HepG2 (cell line): ENCODE data around the gene TMEM253. TPM values are rescaled to one million over a fixed set of nuclear protein-coding genes. Genes with fewer than 3 reads are reported as not detected.

Experiments used
- ATF7 ChIP-seq, 2 experiments: fragments of 450-650 bp in 1 of 2; sonication (generic) in 1 of 2; formaldehyde crosslinking in 1 of 2; IDR thresholded peaks; 2 replicates each; pipeline versions ENCODE4 v1.4.0 to v1.6.1; 2016 to 2020; ENCODE audit warnings: antibody characterized with exemption in 1 of 2, mild to moderate bottlenecking in 1 of 2, missing genetic modification reagents in 1 of 2
- DBP ChIP-seq: sonication (generic); formaldehyde crosslinking; IDR thresholded peaks from 2 replicates; pipeline ENCODE4 v1.4.0; 2020; ENCODE audit warnings: missing genetic modification reagents; ENCODE audit errors: not compliant biosample characterization
- ETV5 ChIP-seq: IDR thresholded peaks from 2 replicates; pipeline ENCODE4 v1.6.1; 2018; ENCODE audit warnings: missing biosample characterization, missing genetic modification reagents, inconsistent platforms, borderline replicate concordance
- HNRNPL ChIP-seq: fragments of 200-400 bp; formaldehyde crosslinking; IDR thresholded peaks from 2 replicates; pipeline ENCODE4 v1.6.1; 2017; ENCODE audit warnings: mild to moderate bottlenecking, low read depth, low read length
- HOXA9 ChIP-seq: sonication (generic); formaldehyde crosslinking; IDR thresholded peaks from 2 replicates; pipeline ENCODE4 v1.8.1; 2022; ENCODE audit warnings: missing genetic modification reagents, mild to moderate bottlenecking, moderate library complexity, borderline replicate concordance
- KDM2A ChIP-seq: sonication (generic); formaldehyde crosslinking; IDR thresholded peaks from 2 replicates; pipeline ENCODE4 v1.4.0; 2020; ENCODE audit warnings: low read depth, missing genetic modification reagents, borderline replicate concordance
- MEF2D ChIP-seq: sonication (generic); formaldehyde crosslinking; IDR thresholded peaks from 2 replicates; pipeline ENCODE4 v1.5.1; 2020; ENCODE audit warnings: mild to moderate bottlenecking, missing genetic modification reagents
- NRL ChIP-seq: sonication (generic); formaldehyde crosslinking; IDR thresholded peaks from 2 replicates; pipeline ENCODE4 v1.5.0; 2020; ENCODE audit warnings: missing genetic modification reagents, mild to moderate bottlenecking, moderate library complexity, borderline replicate concordance
- TFE3 ChIP-seq: IDR thresholded peaks from 2 replicates; pipeline ENCODE4 v1.6.1; 2016
- XBP1 ChIP-seq: sonication (generic); formaldehyde crosslinking; IDR thresholded peaks from 2 replicates; pipeline ENCODE4 v1.5.0; 2020; ENCODE audit warnings: missing genetic modification reagents
- ZNF136 ChIP-seq: sonication (generic); formaldehyde crosslinking; IDR thresholded peaks from 2 replicates; pipeline ENCODE4 v1.8.1; 2022; ENCODE audit warnings: low read depth, mild to moderate bottlenecking, moderate library complexity, missing genetic modification reagents
- ZNF138 ChIP-seq: sonication (generic); formaldehyde crosslinking; IDR thresholded peaks from 2 replicates; pipeline ENCODE4 v1.5.0; 2020; ENCODE audit warnings: mild to moderate bottlenecking, low read depth, missing genetic modification reagents
- ZNF232 ChIP-seq: sonication (generic); formaldehyde crosslinking; IDR thresholded peaks from 2 replicates; pipeline ENCODE4 v1.4.0; 2020; ENCODE audit warnings: missing genetic modification reagents, borderline replicate concordance
- ZNF770 ChIP-seq: sonication (generic); formaldehyde crosslinking; IDR thresholded peaks from 2 replicates; pipeline ENCODE4 v1.5.0; 2020; ENCODE audit warnings: mild to moderate bottlenecking, missing genetic modification reagents
- ZSCAN25 ChIP-seq: sonication (generic); formaldehyde crosslinking; IDR thresholded peaks from 2 replicates; pipeline ENCODE4 v1.8.0; 2022; ENCODE audit warnings: mild to moderate bottlenecking, missing genetic modification reagents
- ZSCAN30 ChIP-seq: sonication (generic); formaldehyde crosslinking; IDR thresholded peaks from 2 replicates; pipeline ENCODE4 v1.5.0; 2020; ENCODE audit warnings: mild to moderate bottlenecking, missing genetic modification reagents
- ZSCAN5A ChIP-seq: sonication (generic); formaldehyde crosslinking; IDR thresholded peaks from 2 replicates; pipeline ENCODE4 v1.8.0; 2022; ENCODE audit warnings: mild to moderate bottlenecking, missing genetic modification reagents, borderline replicate concordance
- polyA plus RNA-seq, 8 experiments: library from polyadenylated mRNA; depleted of rRNA in 3 of 8; stranded (reverse) in 7 of 8; unstranded in 1 of 8; fragments of >200 nt; fragmentation: Illumina TruSeq in 4 of 8; extraction: Trizol in 4 of 8; gene quantifications; 2 replicates each; pipeline versions ENCODE4 v1.2.1 to v1.2.3, GENCODE V29; 2011 to 2016; ENCODE audit warnings: low read depth in 4 of 8, missing spikeins in 1 of 8, mixed read lengths in 1 of 8; ENCODE audit not compliant: insufficient read depth in 1 of 8
- total RNA-seq, 5 experiments: library from RNA; depleted of rRNA; stranded (reverse); fragments of >200 nt; fragmentation: Illumina TruSeq; extraction: Trizol; gene quantifications; 2 replicates each; pipeline ENCODE4 v1.2.3, GENCODE V29; 2016; ENCODE audit warnings: low read depth in 1 of 5
- TF ChIP-seq, protein P1 (sequence below): IDR thresholded peaks from 2 replicates; pipeline ENCODE4 v1.6.1; 2016; ENCODE audit warnings: control low read depth

The TMEM253 gene
- total and polyA plus RNA-seq, 2 of the 13 experiments (the other 11 are each of a cell fraction or from before 2014, with no cell fraction given), result 0.29 to 0.45 TPM

DNA sequence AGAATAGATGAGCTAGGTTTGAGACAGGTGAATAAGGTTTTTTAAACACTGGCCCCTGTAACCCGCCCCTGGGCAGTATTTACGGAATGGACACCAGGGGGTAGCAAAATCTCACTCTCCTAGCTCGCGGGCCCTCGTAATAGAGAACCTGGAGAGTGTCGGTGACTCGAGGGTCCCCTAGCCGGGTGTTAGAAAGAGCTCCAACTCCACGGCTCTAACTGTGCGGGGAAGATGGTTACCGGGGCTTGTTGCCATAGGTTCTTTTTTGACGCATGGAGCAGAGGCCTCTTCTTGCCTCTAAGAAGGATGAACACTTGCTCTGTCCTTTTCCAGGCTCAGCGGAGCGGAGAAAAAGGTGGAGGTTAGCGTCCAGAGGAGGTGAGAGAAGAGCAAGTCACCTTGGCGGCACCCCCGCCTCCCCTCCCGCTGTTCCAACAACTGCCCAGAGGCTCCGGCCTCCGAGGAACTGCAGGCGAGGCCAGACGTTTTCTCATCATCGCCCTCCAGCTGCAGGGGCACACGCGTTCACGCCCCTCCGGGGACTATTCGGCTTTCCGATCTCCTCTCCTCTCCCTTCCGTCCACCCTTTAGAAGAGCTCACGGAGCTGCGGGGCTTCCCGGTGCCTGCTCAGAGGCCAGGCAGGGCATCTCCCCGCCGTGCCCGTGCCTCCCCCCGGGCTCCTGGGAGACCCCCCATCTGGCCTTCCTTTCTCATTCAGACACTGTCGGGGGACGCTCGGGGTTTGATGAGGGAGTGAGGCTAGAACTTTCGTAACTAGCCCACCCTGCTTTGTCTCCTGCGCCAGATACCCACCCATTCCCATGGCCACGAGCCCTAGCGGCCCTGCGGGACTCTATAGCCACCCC, 32.1 kb upstream of the TMEM253 start (continued):
- TF ChIP-seq DBP (CRISPR knock-in tag), result peak; percentile 7
- 0 out of 2 replicates have a peak, but pooled peaks have one; percentile 69 for TF ChIP-seq ZNF136 (CRISPR knock-in tag)
- TF ChIP-seq MEF2D (CRISPR knock-in tag), result peak; percentile 55
- TF ChIP-seq ZSCAN30 (CRISPR knock-in tag), result no peak
- TF ChIP-seq XBP1 (CRISPR knock-in tag), result no peak
- TF ChIP-seq HOXA9 (CRISPR knock-in tag), result no peak
- no peak for TF ChIP-seq ATF7 (IDR thresholded peaks at IDR 0.05)
- 0 out of 2 replicates have a peak, but pooled peaks have one; percentile 47 for TF ChIP-seq ATF7 (CRISPR knock-in tag; IDR thresholded peaks at IDR 0.05)
- peak; percentile 56; the same call in 1 of the 2 replicates for TF ChIP-seq ZNF232 (CRISPR knock-in tag)
- TF ChIP-seq KDM2A (CRISPR knock-in tag), result peak; percentile 43; the same call in 1 of the 2 replicates
- TF ChIP-seq ZNF770 (CRISPR knock-in tag), result peak; percentile 89; the same call in 1 of the 2 replicates
- TF ChIP-seq, protein P1, sequence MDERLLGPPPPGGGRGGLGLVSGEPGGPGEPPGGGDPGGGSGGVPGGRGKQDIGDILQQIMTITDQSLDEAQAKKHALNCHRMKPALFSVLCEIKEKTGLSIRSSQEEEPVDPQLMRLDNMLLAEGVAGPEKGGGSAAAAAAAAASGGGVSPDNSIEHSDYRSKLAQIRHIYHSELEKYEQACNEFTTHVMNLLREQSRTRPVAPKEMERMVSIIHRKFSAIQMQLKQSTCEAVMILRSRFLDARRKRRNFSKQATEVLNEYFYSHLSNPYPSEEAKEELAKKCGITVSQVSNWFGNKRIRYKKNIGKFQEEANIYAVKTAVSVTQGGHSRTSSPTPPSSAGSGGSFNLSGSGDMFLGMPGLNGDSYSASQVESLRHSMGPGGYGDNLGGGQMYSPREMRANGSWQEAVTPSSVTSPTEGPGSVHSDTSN (CRISPR knock-in tag), result no peak
- TF ChIP-seq ETV5 (CRISPR knock-in tag), result 0 out of 2 replicates have a peak, but pooled peaks have one; percentile 23
- TF ChIP-seq TFE3, result peak; percentile 30; the same call in 1 of the 2 replicates
- TF ChIP-seq ZSCAN25 (CRISPR knock-in tag), result peak; percentile 56; the same call in 1 of the 2 replicates
- TF ChIP-seq NRL (CRISPR knock-in tag), result no peak; the same call in 1 of the 2 replicates
- TF ChIP-seq HNRNPL, result 0 out of 2 replicates have a peak, but pooled peaks have one; percentile 13
- TF ChIP-seq ZNF138, result no peak
- TF ChIP-seq ZSCAN5A, result 0 out of 2 replicates have a peak, but pooled peaks have one; percentile 49
